Osteocyte (in vitro differentiated cells): Measurements from ENCODE around the gene PTN. TPM values are rescaled to one million over a fixed set of nuclear protein-coding genes. Genes with fewer than 3 reads are reported as not detected.

Experiments used
- DNase-seq: peaks from one replicate; pipeline ENCODE4 v3.0.0; 2021; ENCODE audit warnings: mixed read lengths; ENCODE audit not compliant: unreplicated experiment; ENCODE audit errors: extremely low spot score
- H3K27ac Mint-ChIP-seq: one replicate; pipeline ENCODE4 v1.8.0; 2021; ENCODE audit warnings: mild to moderate bottlenecking, mixed read lengths; ENCODE audit not compliant: unreplicated experiment
- H3K27me3 Mint-ChIP-seq: one replicate; pipeline ENCODE4 v1.8.0; 2021; ENCODE audit warnings: mixed read lengths; ENCODE audit not compliant: unreplicated experiment
- H3K36me3 Mint-ChIP-seq: one replicate; pipeline ENCODE4 v1.8.0; 2021; ENCODE audit warnings: mixed read lengths; ENCODE audit not compliant: unreplicated experiment
- H3K4me1 Mint-ChIP-seq: one replicate; pipeline ENCODE4 v1.8.0; 2021; ENCODE audit warnings: mixed read lengths; ENCODE audit not compliant: unreplicated experiment
- H3K4me3 Mint-ChIP-seq: one replicate; pipeline ENCODE4 v1.8.0; 2021; ENCODE audit warnings: mild to moderate bottlenecking, moderate library complexity, mixed read lengths; ENCODE audit not compliant: unreplicated experiment
- H3K9me3 Mint-ChIP-seq: one replicate; pipeline ENCODE4 v1.8.0; 2021; ENCODE audit warnings: mixed read lengths; ENCODE audit not compliant: unreplicated experiment
- CTCF ChIP-seq: fragments of 200-600 bp; sonication (generic); IDR thresholded peaks from 2 replicates; pipeline ENCODE4 v1.5.0; 2021; ENCODE audit warnings: antibody characterized with exemption, mild to moderate bottlenecking, moderate library complexity
- total RNA-seq: library from RNA; stranded (reverse); gene quantifications from 2 replicates; pipeline ENCODE4 v1.2.1, GENCODE V29; 2021

PTN gene
- total RNA-seq, 1 donor from 2014 or later = 77.8 TPM

GRCh38 chr7:137221467-137221866 is 122.1 kb downstream of the PTN start:
- H3K27ac Mint-ChIP-seq = no peak overlapping the region
- no peak for DNase-seq
- peaks cover 3% of the 10 kb centered on the region for H3K36me3 Mint-ChIP-seq
- H3K4me1 Mint-ChIP-seq = peaks cover 4% of the 10 kb centered on the region
- no peaks in the 10 kb centered on the region for H3K27me3 Mint-ChIP-seq
- no peak for TF ChIP-seq CTCF
- H3K4me3 Mint-ChIP-seq = no peak overlapping the region
- H3K9me3 Mint-ChIP-seq = no peaks in the 10 kb centered on the region

- no peak for DNase-seq
- no peak overlapping the region for H3K27ac Mint-ChIP-seq
- peaks cover 4% of the 10 kb centered on the region for H3K9me3 Mint-ChIP-seq
- no peaks in the 10 kb centered on the region for H3K36me3 Mint-ChIP-seq
- no peaks in the 10 kb centered on the region for H3K27me3 Mint-ChIP-seq
- no peak overlapping the region for H3K4me3 Mint-ChIP-seq
- no peak for TF ChIP-seq CTCF
- no peaks in the 10 kb centered on the region for H3K4me1 Mint-ChIP-seq
Observed at GRCh38 chr7:137213744-137214143, 129.8 kb downstream of the PTN start.

- Mint-ChIP-seq H3K27me3 (no peaks in the 10 kb centered on the region), H3K4me1 (no peaks in the 10 kb centered on the region), H3K9me3 (peaks cover 17% of the 10 kb centered on the region), H3K27ac (no peak overlapping the region), H3K36me3 (peaks cover 3% of the 10 kb centered on the region), H3K4me3 (no peak overlapping the region)
- no peak for TF ChIP-seq CTCF
- DNase-seq = no peak
Observed at GRCh38 chr7:137209151-137209817, 134.2 kb downstream of the PTN start.

- H3K27ac Mint-ChIP-seq = no peak overlapping the region
- TF ChIP-seq CTCF = no peak
- DNase-seq = no peak
- peaks cover 3% of the 10 kb centered on the region for H3K36me3 Mint-ChIP-seq
- H3K4me3 Mint-ChIP-seq = no peak overlapping the region
- no peaks in the 10 kb centered on the region for H3K27me3 Mint-ChIP-seq
- H3K4me1 Mint-ChIP-seq = peaks cover 5% of the 10 kb centered on the region
- H3K9me3 Mint-ChIP-seq = peaks cover 12% of the 10 kb centered on the region
Observed at GRCh38 chr7:137206770-137207169, 136.8 kb downstream of the PTN start.

- no peaks in the 10 kb centered on the region for H3K27me3 Mint-ChIP-seq
- DNase-seq = no peak
- H3K27ac Mint-ChIP-seq = no peak overlapping the region
- H3K4me1 Mint-ChIP-seq = peaks cover 5% of the 10 kb centered on the region
- peaks cover 3% of the 10 kb centered on the region for H3K36me3 Mint-ChIP-seq
- H3K9me3 Mint-ChIP-seq = peaks cover 12% of the 10 kb centered on the region
- no peak for TF ChIP-seq CTCF
- no peak overlapping the region for H3K4me3 Mint-ChIP-seq
Observed at GRCh38 chr7:137204246-137204645, 139.3 kb downstream of the PTN start.
